Pancreas (tissue), 10 donors: ENCODE measurements around the gene ACBD5. TPM values are rescaled to one million over a fixed set of nuclear protein-coding genes. Genes with fewer than 3 reads are reported as not detected.

Experiments used
- ATAC-seq, 4 donors: fragments of 200-7000 bp; cut with Tn5 transposase; one replicate each; pipeline versions ENCODE4 v1.8.0 to v1.9.1; 2020; ENCODE audit warnings: mild to moderate bottlenecking in 4 of 4, moderate library complexity in 4 of 4
- DNase-seq, 6 donors: peaks; one replicate each; pipeline ENCODE4 v3.0.0-alpha.2; 2020
- FAIRE-seq: peaks from 2 replicates; lab custom pipeline; 2012; peaks lifted over from hg19 to GRCh38; lab: Jason Lieb, UNC
- H3K27ac ChIP-seq, 4 donors: fragments of 200-600 bp; sonication (generic); 1 replicate in 3 of 4; 2 replicates in 1 of 4; pipeline versions ENCODE4 v1.5.0 to v1.8.0; 2020
- H3K27me3 ChIP-seq, 4 donors: fragments of 200-600 bp; one replicate each; pipeline ENCODE4 v1.8.0; 2021
- H3K36me3 ChIP-seq, 3 donors: fragments of 200-600 bp; sonication (generic) in 1 of 3; one replicate each; pipeline versions ENCODE4 v1.5.0 to v1.8.0; 2020 to 2021
- H3K4me1 ChIP-seq, 3 donors: fragments of 200-600 bp; one replicate each; pipeline ENCODE4 v1.8.0; 2021
- H3K4me3 ChIP-seq, 4 donors: fragments of 200-600 bp; sonication (generic) in 2 of 4; one replicate each; pipeline versions ENCODE4 v1.5.0 to v1.8.0; 2020 to 2021
- H3K9me3 ChIP-seq, 4 donors: fragments of 200-600 bp; one replicate each; pipeline ENCODE4 v1.8.0; 2021
- CTCF ChIP-seq, 4 donors: fragments of 200-600 bp; sonication (generic) in 3 of 4; IDR thresholded peaks; one replicate each; pipeline versions ENCODE4 v1.5.0 to v1.8.0; 2021; ENCODE audit warnings: antibody characterized with exemption in 4 of 4
- WGBS, 2 donors: extraction: QIAGEN DNeasy Blood & Tissue Kit; methylation state at CpG; one replicate each; pipeline ENCODE4 v1.1.7; 2013; 5-methylcytosine and 5-hydroxymethylcytosine counted together
- intact Hi-C, 3 donors: fragments of 100-400 bp; cut with DNase I; formaldehyde crosslinking; loops; one replicate each; pipeline versions ENCODE4 v1.11.1 to v1.14.2; 2022
- polyA plus RNA-seq, 2 donors: library from polyadenylated mRNA; stranded (reverse); fragments of 200-250 nt; gene quantifications; one replicate each; pipeline ENCODE4 v1.2.3, GENCODE V29; 2013
- total RNA-seq, 6 donors: library from RNA; stranded (reverse); fragmentation: NEBNext Ultra II Directional in 4 of 6; extraction: Animal tissue kit (Norgen Biotek cat#: 25700) in 4 of 6; gene quantifications; one replicate each; pipeline versions ENCODE4 v1.2.1 to v1.2.4, GENCODE V29; 2021 to 2023
- donor health status: healthy with polysubstance abuse.
- donor health status: DM: no; HTN: no; CAD: no; lungs with moderate emphysema.
- donor health status: DM: no; HTN: no; CAD: no.
- donor health status: control.
- donor health status: control.
- donor health status: Bipolar disorder and iron deficiency.
- donor health status: DM: yes; HTN: yes; CAD: no.
- donor health status: DM: no; HTN: no; CAD: no.
- donor health status: DM: no; HTN: no; CAD: no.
- donor health status: DM: yes; HTN: yes; CAD: no.

Gene ACBD5
- total and polyA plus RNA-seq, 8 donors = 5.2 to 14.7 (median 9.2) TPM

- H3K36me3 ChIP-seq = no peaks in the 10 kb centered on the region
- no peak for DNase-seq
- H3K27me3 ChIP-seq = no peaks in the 10 kb centered on the region
- no peaks in the 10 kb centered on the region for H3K4me1 ChIP-seq
- FAIRE-seq = no peak
- intact Hi-C loops = no loop called here
- no peak for ATAC-seq
- no peak overlapping the region for H3K27ac ChIP-seq
- WGBS, 2 donors = 72 to 74% methylated on average over 11 of the region's 11 CpGs
- TF ChIP-seq CTCF (IDR thresholded peaks at IDR 0.05) = no peak
- no peak overlapping the region for H3K4me3 ChIP-seq
- no peaks in the 10 kb centered on the region for H3K9me3 ChIP-seq
These were observed 5.2 kb upstream of the ACBD5 start for GRCh38 chr10:27245836-27246235.

- TF ChIP-seq CTCF (IDR thresholded peaks at IDR 0.05) = no peak
- intact Hi-C loops = no loop called here
- Histone ChIP-seq H3K27ac (no peak overlapping the region), H3K4me3 (no peak overlapping the region), H3K36me3 (no peaks in the 10 kb centered on the region), H3K9me3 (no peaks in the 10 kb centered on the region), H3K4me1 (no peaks in the 10 kb centered on the region), H3K27me3 (no peaks in the 10 kb centered on the region)
- 51 to 57% methylated on average over 1 of the region's 1 CpG for WGBS, 2 donors
- DNase-seq = no peak
- no peak for FAIRE-seq
- no peak for ATAC-seq
These were observed 4.4 kb upstream of the ACBD5 start for GRCh38 chr10:27244976-27245375.

- no peaks in the 10 kb centered on the region for H3K27me3 ChIP-seq
- no peaks in the 10 kb centered on the region for H3K9me3 ChIP-seq
- intact Hi-C loops = no loop called here
- peaks cover 0 to 11% (median 4%) of the 10 kb centered on the region in 3 donors for H3K4me1 ChIP-seq
- no peak for FAIRE-seq
- no peaks in the 10 kb centered on the region for H3K36me3 ChIP-seq
- H3K27ac ChIP-seq = peak overlapping the region; percentile 94 to 99 (median 98)
- peak overlapping the region; percentile 57 to 84 (median 72) for H3K4me3 ChIP-seq
- TF ChIP-seq CTCF (IDR thresholded peaks at IDR 0.05) = no peak
- 16 to 18% methylated on average over 10 to 12 of the region's 12 CpGs for WGBS, 2 donors
- ATAC-seq = peak; percentile 51 to 73 (median 60)
- DNase-seq = peak in 4 of 6 donors; percentile 49 to 66 (median 62)
These were observed 2.5 kb upstream of the ACBD5 start for GRCh38 chr10:27242951-27243551.

- no peaks in the 10 kb centered on the region for H3K9me3 ChIP-seq
- intact Hi-C loops = no loop called here
- H3K4me3 ChIP-seq = peak overlapping the region; percentile 57 to 84 (median 72)
- H3K27ac ChIP-seq = peak overlapping the region; percentile 94 to 99 (median 98)
- no peak for DNase-seq
- peak; percentile 47 for FAIRE-seq
- H3K4me1 ChIP-seq = peaks cover 0 to 11% (median 4%) of the 10 kb centered on the region in 3 donors
- no peak for TF ChIP-seq CTCF (IDR thresholded peaks at IDR 0.05)
- no peaks in the 10 kb centered on the region for H3K27me3 ChIP-seq
- H3K36me3 ChIP-seq = no peaks in the 10 kb centered on the region
- WGBS, 2 donors = 1% methylated on average over 6 of the region's 6 CpGs
- no peak for ATAC-seq
These were observed 1.9 kb upstream of the ACBD5 start for GRCh38 chr10:27242473-27242950.
